Transverse colon (tissue), 4 donors: Measurements from ENCODE around the gene B4GALNT3. TPM values are rescaled to one million over a fixed set of nuclear protein-coding genes. Genes with fewer than 3 reads are reported as not detected.

Source experiments
- DNase-seq: peaks from one replicate; pipeline ENCODE4 v3.0.0-alpha.2; 2019
- H3K27ac ChIP-seq, 4 donors: fragments of 200-600 bp; sonication (generic); 2 replicates each; pipeline ENCODE4 v1.5.1; 2016 to 2018; ENCODE audit warnings: inconsistent platforms in 4 of 4
- H3K27me3 ChIP-seq: fragments of 200-600 bp; sonication (generic); 2 replicates; pipeline ENCODE4 v1.5.1; 2017; ENCODE audit warnings: inconsistent platforms
- H3K36me3 ChIP-seq, 4 donors: fragments of 200-600 bp; sonication (generic); 2 replicates each; pipeline ENCODE4 v1.5.1; 2017 to 2019; ENCODE audit warnings: inconsistent platforms in 4 of 4
- H3K4me1 ChIP-seq, 4 donors: fragments of 200-600 bp; sonication (generic); 2 replicates each; pipeline ENCODE4 v1.5.1; 2017 to 2020; ENCODE audit warnings: inconsistent platforms in 4 of 4
- H3K4me3 ChIP-seq, 4 donors: fragments of 200-600 bp; sonication (generic); 1 replicate in 1 of 4; 2 replicates in 3 of 4; pipeline versions ENCODE4 v1.5.1 to v1.6.1; 2017 to 2019; ENCODE audit warnings: inconsistent platforms in 4 of 4
- H3K9me3 ChIP-seq, 2 donors: fragments of 200-600 bp; sonication (generic); 2 replicates each; pipeline ENCODE4 v1.5.1; 2017 to 2019; ENCODE audit warnings: inconsistent platforms in 2 of 2
- CTCF ChIP-seq, 5 experiments: fragments of 200-600 bp in 3 of 5; fragments of 450-650 bp in 2 of 5; sonication (generic) in 3 of 5; IDR thresholded peaks; 1 replicate in 2 of 5; 2 replicates in 3 of 5; pipeline ENCODE4 v1.5.1; 2016 to 2017; ENCODE audit warnings: antibody characterized with exemption in 5 of 5, inconsistent platforms in 3 of 5, mild to moderate bottlenecking in 2 of 5, moderate library complexity in 1 of 5
- EP300 ChIP-seq: sonication (generic); formaldehyde crosslinking; IDR thresholded peaks from one replicate; pipeline ENCODE4 v1.6.1; 2017; ENCODE audit warnings: antibody characterized with exemption, low read depth
- POLR2A ChIP-seq: fragments of 450-650 bp; IDR thresholded peaks from one replicate; pipeline ENCODE4 v1.6.1; 2016; ENCODE audit warnings: antibody characterized with exemption, mild to moderate bottlenecking, moderate library complexity
- POLR2AphosphoS5 ChIP-seq, 3 donors: sonication (generic); formaldehyde crosslinking; IDR thresholded peaks; one replicate each; pipeline ENCODE4 v1.6.1; 2016; ENCODE audit warnings: antibody characterized with exemption in 3 of 3
- WGBS, 2 donors: methylation state at CpG; one replicate each; pipeline ENCODE4 v1.1.5; 2018; ENCODE audit warnings: low coverage in 1 of 2; 5-methylcytosine and 5-hydroxymethylcytosine counted together
- in situ Hi-C, 4 donors: fragments of 200-750 bp; cut with MboI; loops; one replicate each; pipeline versions ENCODE4 v1.15.0 to v1.15.1; 2017; ENCODE audit warnings: low sequenced_read_pairs in 3 of 4, low pct_ligation_motif_present in 1 of 4, low pct_unique_long_range_greater_than_20kb in 1 of 4
- intact Hi-C: fragments of 100-400 bp; cut with DNase I; formaldehyde crosslinking; loops from one replicate; pipeline ENCODE4 v1.15.1; 2023; ENCODE audit warnings: low total_unique reads
- total RNA-seq, 4 donors: library from RNA; depleted of rRNA; stranded (reverse); fragments of >200 nt; gene quantifications; one replicate each; pipeline ENCODE4 v1.1.0, GENCODE V29; 2016

The B4GALNT3 gene
- total RNA-seq, 4 donors from 2014 or later = 49.8 to 166 (median 93.4) TPM

GRCh38 chr12:569803-570434 is 110.2 kb downstream of the B4GALNT3 start:
- in situ Hi-C loops = loop anchor here (5.0 to 25.0 kb wide), 6 partner anchors 182 to 385 kb away; partner anchors contain the start of genes RAD52 (in 2 of the 4) and WNK1 (in 1 of the 4)
- peak; percentile 90 to 96 (median 94) for TF ChIP-seq CTCF (IDR thresholded peaks at IDR 0.05)
- peak in 2 of 3 donors; percentile 16 to 18 for TF ChIP-seq POLR2AphosphoS5 (IDR thresholded peaks at IDR 0.05)
- TF ChIP-seq POLR2A = no peak
- TF ChIP-seq EP300 = no peak
- intact Hi-C loops = loop anchor here (2.0 kb wide), 1 partner anchor 379 kb away; the partner anchor contains the start of gene RAD52

DNA sequence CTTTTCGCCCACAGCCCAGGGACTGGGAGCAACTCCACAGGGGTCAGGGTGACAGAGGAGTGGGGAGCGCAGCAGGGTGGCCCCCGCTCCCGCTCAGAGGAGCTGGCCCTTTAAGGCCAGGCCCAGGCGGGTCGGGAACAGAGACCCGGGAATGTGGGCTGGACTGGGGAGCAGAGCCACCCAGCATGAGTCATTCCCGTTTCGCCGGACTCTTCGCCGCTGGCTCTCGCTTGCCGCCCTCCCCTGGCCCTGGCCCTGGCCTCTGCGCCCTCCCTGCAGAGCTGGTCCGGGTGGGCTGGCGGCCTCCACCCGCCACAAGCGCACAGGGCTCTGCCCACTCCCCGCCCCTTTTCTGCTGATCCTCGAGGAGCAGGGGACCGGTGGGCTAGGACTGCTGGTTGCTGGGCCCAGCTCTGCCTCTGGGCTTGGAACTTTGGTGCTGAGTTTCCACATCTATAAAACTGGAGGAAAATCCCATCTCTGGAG is 110.7 kb downstream of the B4GALNT3 start:
- Histone ChIP-seq H3K4me1 (peaks cover 8 to 51% (median 33%) of the 10 kb centered on the region in 4 donors), H3K4me3 (peak overlapping the region; percentile 51 to 73 (median 64)), H3K9me3 (no peaks in the 10 kb centered on the region), H3K27ac (peak overlapping the region; percentile 93 to 95 (median 94)), H3K27me3 (no peaks in the 10 kb centered on the region), H3K36me3 (no peaks in the 10 kb centered on the region)
- in situ Hi-C loops = loop anchor here in 3 of 4 donors (5.0 to 25.0 kb wide), 5 partner anchors 182 to 384 kb away; partner anchors contain the start of genes RAD52 (in 1 of the 3) and WNK1 (in 1 of the 3)
- whole genome bisulfite sequencing, 2 donors = 22% methylated on average over 22 of the region's 22 CpGs; no CpG with 5 or more reads in 1 of the 2 donors
- TF ChIP-seq CTCF (IDR thresholded peaks at IDR 0.05) (no peak), EP300 (no peak), POLR2A (peak; percentile 79), POLR2AphosphoS5 (IDR thresholded peaks at IDR 0.05) (peak; percentile 50 to 90 (median 85))
- intact Hi-C loops = loop anchor here (2.0 kb wide), 1 partner anchor 378 kb away; the partner anchor contains the start of gene RAD52
- DNase-seq = peak; percentile 85

More at GRCh38 chr12:569803-570434, 110.2 kb downstream of the B4GALNT3 start:
- Histone ChIP-seq H3K36me3 (no peaks in the 10 kb centered on the region), H3K4me3 (peak overlapping the region; percentile 51 to 73 (median 64)), H3K27me3 (no peaks in the 10 kb centered on the region), H3K4me1 (peaks cover 6 to 46% (median 32%) of the 10 kb centered on the region in 4 donors), H3K27ac (peak overlapping the region; percentile 93 to 95 (median 94)), H3K9me3 (no peaks in the 10 kb centered on the region)
- WGBS, 2 donors = 2% methylated on average over 26 of the region's 44 CpGs; no CpG with 5 or more reads in 1 of the 2 donors
- peak; percentile 92 for DNase-seq

DNA sequence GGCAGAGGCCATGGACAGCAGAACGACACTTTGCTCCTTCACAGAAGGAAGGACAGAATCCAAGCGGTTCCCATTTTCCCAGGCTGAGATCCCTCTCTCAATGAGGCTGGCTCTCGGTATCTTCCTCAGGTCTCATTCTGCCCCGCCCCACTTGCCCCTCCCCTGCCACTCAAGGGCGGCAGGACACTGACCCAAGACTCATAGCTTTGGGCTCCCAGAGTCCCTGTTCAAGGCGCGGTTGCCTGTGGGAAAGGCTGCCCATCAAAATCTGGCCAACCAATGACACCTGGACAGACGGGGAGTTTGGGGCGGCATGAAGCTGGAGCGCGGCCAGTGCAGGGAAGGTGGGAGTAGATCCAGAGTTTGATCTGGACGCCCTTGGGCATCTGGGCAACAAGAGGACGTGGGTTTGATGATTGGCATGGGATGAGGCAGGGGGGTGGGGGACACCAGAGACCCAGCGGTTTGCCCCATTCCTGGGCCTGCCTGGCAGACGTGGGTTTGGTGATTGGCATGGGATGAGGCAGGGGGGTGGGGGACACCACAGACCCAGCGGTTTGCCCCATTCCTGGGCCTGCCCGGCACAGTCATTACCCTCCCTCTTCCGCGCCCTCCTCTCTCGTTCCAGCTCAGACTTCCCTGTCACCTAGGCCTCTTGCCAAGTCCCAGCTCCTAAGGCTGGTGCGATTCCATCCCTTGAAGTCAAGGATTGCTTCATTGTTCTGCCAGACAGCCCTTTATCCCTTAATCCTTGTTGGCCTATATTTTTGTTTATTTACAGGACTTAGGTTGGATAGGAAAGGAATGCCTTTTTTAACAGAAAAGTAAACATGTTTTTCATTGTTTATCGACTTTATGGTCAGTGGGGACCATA is 111.4 kb downstream of the B4GALNT3 start:
- intact Hi-C loops = loop anchor here (2.0 kb wide), 1 partner anchor 378 kb away; the partner anchor contains the start of gene RAD52
- DNase-seq = peak; percentile 82
- Histone ChIP-seq H3K27ac (peak overlapping the region; percentile 93 to 95 (median 94)), H3K4me3 (peak overlapping the region; percentile 51 to 73 (median 64)), H3K9me3 (no peaks in the 10 kb centered on the region), H3K27me3 (no peaks in the 10 kb centered on the region), H3K36me3 (no peaks in the 10 kb centered on the region), H3K4me1 (peaks cover 13 to 58% (median 40%) of the 10 kb centered on the region in 4 donors)
- in situ Hi-C loops = loop anchor here in 3 of 4 donors (5.0 to 25.0 kb wide), 5 partner anchors 181 to 384 kb away; partner anchors contain the start of genes RAD52 (in 1 of the 3) and WNK1 (in 1 of the 3)
- WGBS, 2 donors = 26 to 48% methylated on average over 2 to 22 of the region's 22 CpGs
- TF ChIP-seq POLR2AphosphoS5 (IDR thresholded peaks at IDR 0.05) (peak in 1 of 3 donors; percentile 41), POLR2A (no peak), CTCF (IDR thresholded peaks at IDR 0.05) (no peak)
